ENCODE data around the gene IQGAP1. TPM values are rescaled to one million over a fixed set of nuclear protein-coding genes. Genes with fewer than 3 reads are reported as not detected.
A peak's percentile ranks its signal among the peaks of the same experiment; 100 is the strongest.

The IQGAP1 gene
- polyA plus RNA-seq, 2 of the 4 experiments (the other 2 are of a cell fraction): 100 to 168 TPM

GRCh38 chr15:90442423-90442822 is 54.4 kb downstream of the IQGAP1 start:
- no peak for ATAC-seq
- no peaks in the 10 kb centered on the region for H3K9me3 ChIP-seq
- WGBS (ENCODE audit: missing lambda C conversion rate): 93% methylated on average over 5 of the region's 5 CpGs
- H3K4me2 ChIP-seq: no peak overlapping the region
- no peaks in the 10 kb centered on the region for H3K4me1 ChIP-seq
- no peak for DNase-seq (ENCODE audit: low read depth in 1 of 2, low spot score in 1 of 2)
- FAIRE-seq: no peak
- CTCF ChIA-PET: interaction anchor here (1.1 to 3.4 kb wide), 4 partner anchors 10 to 122 kb away, joined by 3 to 22 read pairs (median 8); no protein-coding TSS in a partner anchor
- POLR2A ChIA-PET: no interaction called here
- no peak overlapping the region for H3K27ac ChIP-seq
- TF ChIP-seq GATA3 (IDR thresholded peaks at IDR 0.05; ENCODE audit: borderline replicate concordance) (no peak), HDAC2 (IDR thresholded peaks at IDR 0.05) (no peak), SMC3 (IDR thresholded peaks at IDR 0.05) (no peak), HOXB5 (CRISPR knock-in tag; IDR thresholded peaks at IDR 0.05) (no peak), ZFP36 (IDR thresholded peaks at IDR 0.05; ENCODE audit: borderline replicate concordance, partially characterized antibody) (no peak), JUN (IDR thresholded peaks at IDR 0.05) (no peak), MAFK (IDR thresholded peaks at IDR 0.05; ENCODE audit: partially characterized antibody) (no peak), ELK1 (IDR thresholded peaks at IDR 0.05; ENCODE audit: low read depth, low read length) (no peak), EHF (CRISPR knock-in tag; IDR thresholded peaks at IDR 0.05) (no peak), JUNB (IDR thresholded peaks at IDR 0.05) (no peak), MAZ (IDR thresholded peaks at IDR 0.05; ENCODE audit: borderline replicate concordance, low read depth, low read length) (no peak), FOSB (CRISPR knock-in tag; IDR thresholded peaks at IDR 0.05) (no peak), HOXA7 (CRISPR knock-in tag; IDR thresholded peaks at IDR 0.05) (no peak), EP300 (IDR thresholded peaks at IDR 0.05) (no peak)
- H3K4me3 ChIP-seq: no peak overlapping the region

GRCh38 chr15:90449206-90449735 is 61.2 kb downstream of the IQGAP1 start:
- no peaks in the 10 kb centered on the region for H3K9me3 ChIP-seq
- H3K4me1 ChIP-seq: no peaks in the 10 kb centered on the region
- H3K4me2 ChIP-seq: no peak overlapping the region
- ATAC-seq (peak; percentile 62 to 66; a peak in 5 of 6 replicates), DNase-seq (ENCODE audit: low read depth in 1 of 2, low spot score in 1 of 2) (no peak), FAIRE-seq (peak; percentile 39)
- POLR2A ChIA-PET: interaction anchor here (0.6 to 0.7 kb wide), 2 partner anchors 35 to 49 kb away, joined by 3 to 10 read pairs; no protein-coding TSS in a partner anchor
- TF ChIP-seq BHLHE40 (IDR thresholded peaks at IDR 0.05; ENCODE audit: low read depth, low read length): no peak
- TF ChIP-seq HDAC2 (IDR thresholded peaks at IDR 0.05): no peak
- TF ChIP-seq SREBF2 (IDR thresholded peaks at IDR 0.05): no peak
- TF ChIP-seq KDM1A (IDR thresholded peaks at IDR 0.05; ENCODE audit: low read depth): no peak
- no peak for TF ChIP-seq HOXB5 (CRISPR knock-in tag; IDR thresholded peaks at IDR 0.05)
- TF ChIP-seq CBX8 (IDR thresholded peaks at IDR 0.05): no peak
- TF ChIP-seq ATOH8 (CRISPR knock-in tag; IDR thresholded peaks at IDR 0.05; ENCODE audit: low read depth): no peak
- no peak for TF ChIP-seq EP300 (IDR thresholded peaks at IDR 0.05)
- no peak for TF ChIP-seq RAD21 (conservative IDR thresholded peaks at IDR 0.05 in 1 of 2, IDR thresholded peaks at IDR 0.05 in 1 of 2)
- no peak for TF ChIP-seq KDM5A (IDR thresholded peaks at IDR 0.05)
- TF ChIP-seq RCOR1 (IDR thresholded peaks at IDR 0.05; ENCODE audit: low read depth, low read length): no peak
- no peak for TF ChIP-seq RFX5 (IDR thresholded peaks at IDR 0.05)
- CTCF ChIA-PET: interaction anchor here (0.6 to 7.3 kb wide), 16 partner anchors 11 to 437 kb away, joined by 3 to 44 read pairs (median 3); no protein-coding TSS in a partner anchor
- no peak overlapping the region for H3K27ac ChIP-seq
- no peak overlapping the region for H3K4me3 ChIP-seq
- 90% methylated on average over 4 of the region's 4 CpGs for WGBS (ENCODE audit: missing lambda C conversion rate)

Data from A549 (cell line).